T-helper 17 cell (primary cell): Measurements from ENCODE around the gene LAMA4. TPM values are rescaled to one million over a fixed set of nuclear protein-coding genes. Genes with fewer than 3 reads are reported as not detected.
A peak's percentile ranks its signal among the peaks of the same experiment; 100 is the strongest.

ENCODE experiments used
- ATAC-seq: fragments of 150-1000 bp; cut with Tn5 transposase; 2 replicates; pipeline ENCODE4 v1.10.0; 2021; ENCODE audit warnings: mild to moderate bottlenecking, moderate library complexity
- DNase-seq, 3 donors: peaks; one replicate each; pipeline versions ENCODE4 v3.0.0 to v3.0.0-alpha.2; 2020 to 2021
- H3K9me3 ChIP-seq: one replicate; pipeline ENCODE4 v1.7.0; 2013; ENCODE audit warnings: low read length, mild to moderate bottlenecking; ENCODE audit not compliant: control insufficient read depth, poor library complexity, severe bottlenecking
- H3K27ac Mint-ChIP-seq: one replicate; pipeline ENCODE4 v1.8.0; 2022; ENCODE audit warnings: mild to moderate bottlenecking, moderate library complexity, mixed read lengths
- H3K27me3 Mint-ChIP-seq: one replicate; pipeline ENCODE4 v1.8.0; 2022; ENCODE audit warnings: mixed read lengths
- H3K36me3 Mint-ChIP-seq: one replicate; pipeline ENCODE4 v1.8.0; 2022; ENCODE audit warnings: low read depth, mixed read lengths
- H3K4me1 Mint-ChIP-seq: one replicate; pipeline ENCODE4 v1.8.0; 2022; ENCODE audit warnings: mild to moderate bottlenecking, mixed read lengths
- H3K4me3 Mint-ChIP-seq: one replicate; pipeline ENCODE4 v1.8.0; 2022; ENCODE audit warnings: mild to moderate bottlenecking, moderate library complexity, mixed read lengths
- total RNA-seq, 4 donors: library from RNA in 2 of 4; stranded (reverse) in 2 of 4; gene quantifications; one replicate each; pipeline ENCODE4 v1.2.3 and lab custom pipeline; 2022 to 2026

Gene LAMA4
- total RNA-seq, 2 donors from 2014 or later, result not detected

DNA sequence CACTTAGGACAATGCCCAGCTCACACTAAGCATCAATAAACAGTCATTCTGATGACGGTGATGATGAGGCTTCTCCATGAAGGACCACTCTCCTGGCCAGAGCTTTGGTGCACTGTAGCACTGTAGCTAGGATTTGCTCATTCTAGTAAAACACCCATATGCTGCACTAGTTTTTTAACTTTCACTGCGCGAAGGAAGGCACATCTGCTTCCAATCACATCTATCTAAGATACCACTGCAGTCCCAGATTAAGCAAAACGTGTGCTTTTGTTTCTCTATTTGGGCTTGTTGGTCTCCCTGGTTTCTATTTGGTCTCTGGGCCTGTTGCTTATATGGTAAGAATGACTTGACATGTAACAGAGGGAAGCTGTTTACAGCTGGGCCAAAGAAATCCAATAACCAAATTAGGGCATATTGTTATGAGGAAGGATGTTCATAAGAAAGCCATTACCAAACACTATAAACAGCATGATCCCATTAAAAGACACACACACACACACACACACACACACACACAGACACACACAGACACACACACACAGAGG is 104.6 kb downstream of the LAMA4 start:
- peaks cover 28% of the 10 kb centered on the region for H3K27me3 Mint-ChIP-seq
- ATAC-seq, result no peak
- H3K9me3 ChIP-seq, result no peaks in the 10 kb centered on the region
- no peak for DNase-seq
- no peaks in the 10 kb centered on the region for H3K36me3 Mint-ChIP-seq
- H3K4me3 Mint-ChIP-seq, result no peak overlapping the region
- H3K27ac Mint-ChIP-seq, result no peak overlapping the region
- no peaks in the 10 kb centered on the region for H3K4me1 Mint-ChIP-seq

GRCh38 chr6:112149236-112149635 is 105.1 kb downstream of the LAMA4 start:
- no peak for ATAC-seq
- no peak overlapping the region for H3K27ac Mint-ChIP-seq
- H3K27me3 Mint-ChIP-seq, result peaks cover 28% of the 10 kb centered on the region
- H3K9me3 ChIP-seq, result no peaks in the 10 kb centered on the region
- no peaks in the 10 kb centered on the region for H3K4me1 Mint-ChIP-seq
- H3K4me3 Mint-ChIP-seq, result no peak overlapping the region
- no peaks in the 10 kb centered on the region for H3K36me3 Mint-ChIP-seq
- no peak for DNase-seq

DNA sequence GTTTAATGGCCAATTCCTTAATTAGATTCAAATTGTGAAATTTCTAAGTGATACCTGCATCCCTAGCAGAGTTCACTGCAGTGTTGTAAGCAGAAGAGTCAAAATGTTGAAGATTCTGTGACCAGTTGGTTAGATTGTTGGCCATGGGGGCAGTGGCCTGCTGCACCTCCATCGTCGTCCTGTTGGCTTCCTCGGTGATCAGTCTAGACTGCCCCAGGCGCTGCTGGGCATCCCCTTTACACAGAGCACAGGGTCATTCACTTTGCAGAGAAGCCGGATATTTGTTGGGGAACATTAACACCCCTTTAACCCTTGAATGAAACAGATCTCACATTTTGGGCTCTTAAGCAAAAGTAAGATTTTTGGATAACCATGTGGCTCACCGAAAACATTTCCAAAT is 106.3 kb downstream of the LAMA4 start:
- Mint-ChIP-seq H3K27ac (no peak overlapping the region), H3K4me1 (peaks cover 3% of the 10 kb centered on the region), H3K4me3 (no peak overlapping the region), H3K36me3 (no peaks in the 10 kb centered on the region), H3K27me3 (peaks cover 26% of the 10 kb centered on the region)
- no peaks in the 10 kb centered on the region for H3K9me3 ChIP-seq
- no peak for DNase-seq
- ATAC-seq, result no peak

- no peak overlapping the region for H3K27ac Mint-ChIP-seq
- H3K4me3 Mint-ChIP-seq, result no peak overlapping the region
- H3K4me1 Mint-ChIP-seq, result peaks cover 3% of the 10 kb centered on the region
- DNase-seq (no peak), ATAC-seq (no peak)
- H3K9me3 ChIP-seq, result no peaks in the 10 kb centered on the region
- H3K27me3 Mint-ChIP-seq, result peaks cover 10% of the 10 kb centered on the region
- H3K36me3 Mint-ChIP-seq, result no peaks in the 10 kb centered on the region
Observed at GRCh38 chr6:112145080-112145573, 109.2 kb downstream of the LAMA4 start.

- no peak overlapping the region for H3K27ac Mint-ChIP-seq
- H3K9me3 ChIP-seq, result no peaks in the 10 kb centered on the region
- no peaks in the 10 kb centered on the region for H3K36me3 Mint-ChIP-seq
- peaks cover 18% of the 10 kb centered on the region for H3K27me3 Mint-ChIP-seq
- H3K4me3 Mint-ChIP-seq, result peak overlapping the region; percentile 64
- DNase-seq (no peak), ATAC-seq (no peak)
- peaks cover 3% of the 10 kb centered on the region for H3K4me1 Mint-ChIP-seq
Observed at GRCh38 chr6:112144145-112144926, 110.0 kb downstream of the LAMA4 start.

- peaks cover 19% of the 10 kb centered on the region for H3K27me3 Mint-ChIP-seq
- ATAC-seq, result no peak
Observed at GRCh38 chr6:112141707-112142106, 112.7 kb downstream of the LAMA4 start.

DNA sequence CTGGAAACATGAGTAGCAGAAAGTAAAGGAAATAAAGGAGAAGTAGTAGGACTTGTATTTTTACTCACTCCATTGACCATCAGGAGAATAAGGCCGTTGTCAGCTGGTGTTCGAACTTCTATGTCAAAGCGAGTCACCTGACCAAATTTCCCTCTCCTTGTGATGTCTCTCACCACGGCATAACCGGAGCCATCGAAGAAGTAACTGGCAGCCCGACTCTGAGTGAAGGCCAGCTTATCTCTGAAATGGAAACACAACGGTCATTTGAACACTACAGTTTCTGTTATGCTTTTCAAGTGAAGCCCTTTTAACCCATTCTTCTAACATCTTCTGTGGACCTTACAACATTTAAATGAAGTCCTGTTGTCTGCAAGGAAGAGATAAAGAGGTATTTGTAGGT is 115.3 kb downstream of the LAMA4 start:
- H3K9me3 ChIP-seq, result no peaks in the 10 kb centered on the region

More at GRCh38 chr6:112141707-112142106, 112.7 kb downstream of the LAMA4 start:
- H3K4me3 Mint-ChIP-seq, result no peak overlapping the region
- no peaks in the 10 kb centered on the region for H3K9me3 ChIP-seq
- no peak for DNase-seq
- peaks cover 3% of the 10 kb centered on the region for H3K4me1 Mint-ChIP-seq
- H3K36me3 Mint-ChIP-seq, result no peaks in the 10 kb centered on the region
- no peak overlapping the region for H3K27ac Mint-ChIP-seq

GRCh38 chr6:112130878-112131277 is 123.5 kb downstream of the LAMA4 start:
- no peak overlapping the region for H3K4me3 Mint-ChIP-seq
- no peak overlapping the region for H3K27ac Mint-ChIP-seq
- H3K9me3 ChIP-seq, result no peaks in the 10 kb centered on the region
- H3K4me1 Mint-ChIP-seq, result no peaks in the 10 kb centered on the region
- DNase-seq (no peak), ATAC-seq (no peak)
- H3K27me3 Mint-ChIP-seq, result peaks cover 21% of the 10 kb centered on the region
- peaks cover 6% of the 10 kb centered on the region for H3K36me3 Mint-ChIP-seq

More for the DNA sequence above, 115.3 kb downstream of the LAMA4 start:
- Mint-ChIP-seq H3K4me1 (peaks cover 2% of the 10 kb centered on the region), H3K27ac (no peak overlapping the region), H3K27me3 (peaks cover 20% of the 10 kb centered on the region), H3K4me3 (no peak overlapping the region), H3K36me3 (no peaks in the 10 kb centered on the region)
- ATAC-seq, result no peak
- DNase-seq, result no peak

GRCh38 chr6:112128208-112128607 is 126.2 kb downstream of the LAMA4 start:
- Mint-ChIP-seq H3K27ac (no peak overlapping the region), H3K27me3 (peaks cover 25% of the 10 kb centered on the region), H3K4me1 (no peaks in the 10 kb centered on the region), H3K4me3 (no peak overlapping the region), H3K36me3 (peaks cover 6% of the 10 kb centered on the region)
- H3K9me3 ChIP-seq, result no peaks in the 10 kb centered on the region
- DNase-seq (no peak), ATAC-seq (no peak)

GRCh38 chr6:112123982-112124381 is 130.4 kb downstream of the LAMA4 start:
- no peak for DNase-seq
- Mint-ChIP-seq H3K4me3 (no peak overlapping the region), H3K27ac (no peak overlapping the region), H3K27me3 (peaks cover 49% of the 10 kb centered on the region), H3K36me3 (peaks cover 6% of the 10 kb centered on the region), H3K4me1 (peaks cover 4% of the 10 kb centered on the region)
- ATAC-seq, result no peak
- no peaks in the 10 kb centered on the region for H3K9me3 ChIP-seq

DNA sequence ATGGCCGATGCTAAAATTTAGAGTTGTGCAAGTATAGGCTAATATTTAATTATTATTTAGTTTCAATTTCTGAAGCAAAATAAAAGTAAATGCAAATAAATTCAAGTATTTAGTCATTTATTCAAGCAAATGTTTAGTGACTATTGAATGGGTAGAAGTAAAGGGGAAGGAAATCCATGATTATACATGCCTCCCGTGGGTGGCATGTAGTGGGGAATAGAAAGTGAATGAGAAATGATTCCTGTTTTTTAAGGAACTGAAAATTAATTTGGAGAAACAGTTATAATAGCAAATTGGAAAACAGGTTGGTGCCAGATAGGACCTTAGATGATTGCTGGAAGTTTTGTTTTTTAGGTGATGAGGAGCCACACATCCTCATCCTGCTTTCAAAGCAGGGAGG is 131.6 kb downstream of the LAMA4 start:
- H3K4me1 Mint-ChIP-seq, result peaks cover 4% of the 10 kb centered on the region
- H3K27ac Mint-ChIP-seq, result peak overlapping the region; percentile 43
- no peak overlapping the region for H3K4me3 Mint-ChIP-seq
- H3K9me3 ChIP-seq, result no peaks in the 10 kb centered on the region
- no peak for ATAC-seq
- peaks cover 44% of the 10 kb centered on the region for H3K27me3 Mint-ChIP-seq
- DNase-seq, result no peak
- peaks cover 5% of the 10 kb centered on the region for H3K36me3 Mint-ChIP-seq

GRCh38 chr6:112118034-112118433 is 136.3 kb downstream of the LAMA4 start:
- peaks cover 3% of the 10 kb centered on the region for H3K4me1 Mint-ChIP-seq
- no peak overlapping the region for H3K4me3 Mint-ChIP-seq
- H3K9me3 ChIP-seq, result no peaks in the 10 kb centered on the region
- peaks cover 53% of the 10 kb centered on the region for H3K27me3 Mint-ChIP-seq
- H3K27ac Mint-ChIP-seq, result no peak overlapping the region
- peaks cover 2% of the 10 kb centered on the region for H3K36me3 Mint-ChIP-seq
- no peak for ATAC-seq
- no peak for DNase-seq

- no peak for DNase-seq
- Mint-ChIP-seq H3K36me3 (peaks cover 2% of the 10 kb centered on the region), H3K27me3 (peaks cover 53% of the 10 kb centered on the region), H3K27ac (no peak overlapping the region), H3K4me1 (no peaks in the 10 kb centered on the region), H3K4me3 (no peak overlapping the region)
- no peak for ATAC-seq
- no peaks in the 10 kb centered on the region for H3K9me3 ChIP-seq
Observed at GRCh38 chr6:112117554-112117953, 136.8 kb downstream of the LAMA4 start.

DNA sequence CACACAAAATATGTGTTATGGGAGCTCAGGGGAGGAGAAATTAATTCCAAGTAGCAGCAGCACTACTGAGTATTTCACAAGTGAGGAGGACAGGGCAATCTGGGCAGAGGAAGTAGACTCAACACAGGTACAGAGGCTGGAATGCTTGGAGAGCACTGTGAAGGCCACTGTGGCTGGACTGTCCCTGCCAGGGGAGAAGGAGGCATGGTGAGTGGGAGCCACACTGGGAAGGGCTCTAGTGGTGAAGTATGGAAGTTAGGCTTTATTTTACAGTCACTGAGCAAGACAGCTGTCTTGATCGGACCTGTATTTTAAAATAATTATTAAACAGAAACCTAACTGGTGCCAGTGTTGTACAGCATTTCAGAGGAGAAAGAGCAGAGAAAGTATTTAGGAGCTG is 138.1 kb downstream of the LAMA4 start:
- ATAC-seq, result no peak
- Mint-ChIP-seq H3K27ac (no peak overlapping the region), H3K4me1 (no peaks in the 10 kb centered on the region), H3K27me3 (peaks cover 59% of the 10 kb centered on the region), H3K36me3 (peaks cover 2% of the 10 kb centered on the region), H3K4me3 (no peak overlapping the region)
- no peak for DNase-seq
- H3K9me3 ChIP-seq, result no peaks in the 10 kb centered on the region
